Aorta (tissue), 5 donors: Measurements from ENCODE around the gene ROBO2. TPM values are rescaled to one million over a fixed set of nuclear protein-coding genes. Genes with fewer than 3 reads are reported as not detected.

ENCODE experiments used
- ATAC-seq: fragments of 200-7000 bp; cut with Tn5 transposase; one replicate; pipeline ENCODE4 v1.9.1; 2022; ENCODE audit warnings: moderate library complexity; ENCODE audit not compliant: low FRiP score
- DNase-seq, 2 donors: peaks; one replicate each; pipeline ENCODE4 v3.0.0-alpha.2; 2020
- H3K27ac ChIP-seq, 2 donors: one replicate each; pipeline ENCODE4 v1.5.1; 2013; ENCODE audit warnings: low read length in 2 of 2, mild to moderate bottlenecking in 2 of 2, moderate library complexity in 2 of 2, control low read depth in 1 of 2, inconsistent platforms in 1 of 2, low read depth in 1 of 2
- H3K27me3 ChIP-seq, 2 donors: one replicate each; pipeline ENCODE4 v1.6.1; 2013; ENCODE audit warnings: control low read depth in 1 of 2, low read length in 1 of 2, mild to moderate bottlenecking in 1 of 2, moderate library complexity in 1 of 2; ENCODE audit not compliant: insufficient read depth in 2 of 2, control insufficient read depth in 1 of 2
- H3K36me3 ChIP-seq, 2 donors: one replicate each; pipeline ENCODE4 v1.6.1; 2013; ENCODE audit warnings: control low read depth in 1 of 2, low read length in 1 of 2, mild to moderate bottlenecking in 1 of 2; ENCODE audit not compliant: insufficient read depth in 2 of 2, control insufficient read depth in 1 of 2
- H3K4me1 ChIP-seq, 2 donors: one replicate each; pipeline ENCODE4 v1.6.1; 2013; ENCODE audit warnings: low read length in 2 of 2, control low read depth in 1 of 2, mild to moderate bottlenecking in 1 of 2, moderate library complexity in 1 of 2; ENCODE audit not compliant: insufficient read depth in 2 of 2, control insufficient read depth in 1 of 2
- H3K4me3 ChIP-seq, 2 donors: one replicate each; pipeline ENCODE4 v1.5.1; 2013; ENCODE audit warnings: low read length in 2 of 2, control low read depth in 1 of 2, mild to moderate bottlenecking in 1 of 2
- H3K9me3 ChIP-seq: one replicate; pipeline ENCODE4 v1.6.1; 2013; ENCODE audit warnings: mild to moderate bottlenecking, low read length; ENCODE audit not compliant: control insufficient read depth
- WGBS, 2 donors: extraction: QIAGEN DNeasy Blood & Tissue Kit; methylation state at CpG; one replicate each; pipeline ENCODE4 v1.1.7; 2013; 5-methylcytosine and 5-hydroxymethylcytosine counted together
- intact Hi-C, 2 donors: fragments of 100-400 bp; cut with DNase I; formaldehyde crosslinking; loops; one replicate each; pipeline versions ENCODE4 v1.14.2 to v1.15.0; 2022
- polyA plus RNA-seq, 2 donors: library from polyadenylated mRNA; stranded (reverse); fragments of 200-250 nt; gene quantifications; one replicate each; pipeline ENCODE4 v1.2.3, GENCODE V29; 2013
- total RNA-seq, 2 donors: library from RNA; stranded (reverse); fragmentation: NEBNext Ultra II Directional; extraction: Animal tissue kit (Norgen Biotek cat#: 25700); gene quantifications; one replicate each; pipeline ENCODE4 v1.2.1, GENCODE V29; 2021
- donor health status: healthy with polysubstance abuse.
- donor health status: Bipolar disorder and iron deficiency.
- donor health status: DM: no; HTN: no; CAD: no.
- donor health status: DM: no; HTN: no; CAD: no.
- donor health status: DM: yes; HTN: yes; CAD: no.

Gene ROBO2
- total and polyA plus RNA-seq, 4 donors, result 0.05 to 1.3 (median 0.58) TPM

DNA sequence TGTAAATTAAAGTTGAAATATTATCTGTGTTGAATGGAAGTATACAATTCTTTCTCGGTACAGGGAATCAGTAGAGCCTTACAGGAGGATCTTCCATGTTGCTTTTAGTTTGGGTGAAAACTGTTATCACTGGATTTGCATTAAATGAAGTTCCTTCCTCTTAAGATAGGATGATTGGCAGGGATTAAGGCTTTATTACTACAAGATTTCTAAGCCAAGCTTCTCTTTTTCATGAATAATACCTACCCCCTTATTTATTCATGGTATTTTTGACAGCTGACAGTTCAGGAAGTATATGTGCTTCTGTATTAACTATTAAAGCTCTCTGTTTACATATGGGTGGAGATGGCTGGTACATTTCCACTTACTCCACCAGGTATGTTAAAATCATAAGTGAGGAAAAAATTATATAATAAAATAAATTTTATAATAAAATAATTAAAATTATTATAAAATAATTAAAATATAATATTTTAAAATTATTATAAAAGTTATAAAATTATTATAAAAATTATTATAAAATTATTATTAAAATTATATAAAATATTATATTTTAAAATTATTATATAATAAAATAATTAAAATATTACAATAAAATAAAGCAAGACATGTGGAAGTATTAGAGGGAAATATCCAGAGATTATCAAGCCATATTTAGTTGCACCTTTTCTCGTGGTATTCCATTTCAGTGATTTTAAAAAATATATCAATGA lies 332.9 kb downstream of the ROBO2 start:
- Histone ChIP-seq H3K36me3 (no peaks in the 10 kb centered on the region), H3K27me3 (no peaks in the 10 kb centered on the region), H3K4me1 (no peaks in the 10 kb centered on the region), H3K27ac (no peak overlapping the region), H3K4me3 (no peak overlapping the region), H3K9me3 (no peaks in the 10 kb centered on the region)
- DNase-seq (no peak), ATAC-seq (no peak)
- 90 to 95% methylated on average over 2 of the region's 2 CpGs for WGBS, 2 donors
- intact Hi-C loops, result no loop called here

DNA sequence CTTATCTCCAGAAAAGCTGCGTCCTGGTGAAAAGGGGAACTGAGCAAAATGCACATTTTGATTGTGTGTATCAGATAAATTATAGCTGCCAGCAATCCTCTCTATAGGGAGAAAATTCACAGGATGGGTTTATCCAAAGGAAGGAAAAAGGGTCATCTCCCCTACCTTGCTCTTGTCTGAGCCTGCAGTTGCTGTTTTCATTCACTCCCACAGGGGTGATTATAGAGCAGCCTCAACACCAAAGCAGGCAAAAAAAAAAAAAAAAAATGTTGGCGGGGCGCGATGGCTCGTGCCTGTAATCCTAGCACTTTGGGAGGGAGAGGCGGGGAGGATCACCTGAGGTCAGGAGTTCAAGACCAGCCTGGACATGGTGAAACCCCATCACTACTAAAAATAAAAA lies 333.7 kb downstream of the ROBO2 start:
- DNase-seq, result no peak
- intact Hi-C loops, result no loop called here
- no peak for ATAC-seq
- Histone ChIP-seq H3K27ac (no peak overlapping the region), H3K4me3 (no peak overlapping the region), H3K36me3 (no peaks in the 10 kb centered on the region), H3K9me3 (no peaks in the 10 kb centered on the region), H3K27me3 (no peaks in the 10 kb centered on the region), H3K4me1 (no peaks in the 10 kb centered on the region)
- WGBS, 2 donors, result 90 to 95% methylated on average over 6 of the region's 6 CpGs

DNA sequence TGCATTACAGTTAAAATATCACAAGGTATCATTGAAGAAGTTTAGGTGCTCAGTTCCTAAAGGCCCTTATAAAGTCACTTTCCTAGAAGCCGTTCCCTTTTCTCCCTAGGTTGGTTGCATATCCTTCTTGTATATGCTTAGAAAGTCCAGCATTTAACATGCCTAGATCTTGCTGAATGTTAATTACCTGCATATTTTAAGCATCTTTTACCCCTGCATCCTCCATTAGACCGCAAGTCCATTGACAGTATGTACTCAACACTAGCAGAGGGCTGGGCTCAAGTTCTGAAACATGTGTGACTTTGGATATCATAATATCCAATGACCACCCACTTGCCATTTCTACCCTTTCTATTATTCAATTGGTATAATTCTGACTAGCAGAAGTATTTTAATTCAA lies 336.6 kb downstream of the ROBO2 start:
- WGBS, 2 donors, result 95 to 96% methylated on average over 2 of the region's 2 CpGs
- ATAC-seq (no peak), DNase-seq (no peak)
- intact Hi-C loops, result no loop called here
- Histone ChIP-seq H3K27me3 (no peaks in the 10 kb centered on the region), H3K4me3 (no peak overlapping the region), H3K4me1 (no peaks in the 10 kb centered on the region), H3K36me3 (no peaks in the 10 kb centered on the region), H3K9me3 (no peaks in the 10 kb centered on the region), H3K27ac (no peak overlapping the region)

DNA sequence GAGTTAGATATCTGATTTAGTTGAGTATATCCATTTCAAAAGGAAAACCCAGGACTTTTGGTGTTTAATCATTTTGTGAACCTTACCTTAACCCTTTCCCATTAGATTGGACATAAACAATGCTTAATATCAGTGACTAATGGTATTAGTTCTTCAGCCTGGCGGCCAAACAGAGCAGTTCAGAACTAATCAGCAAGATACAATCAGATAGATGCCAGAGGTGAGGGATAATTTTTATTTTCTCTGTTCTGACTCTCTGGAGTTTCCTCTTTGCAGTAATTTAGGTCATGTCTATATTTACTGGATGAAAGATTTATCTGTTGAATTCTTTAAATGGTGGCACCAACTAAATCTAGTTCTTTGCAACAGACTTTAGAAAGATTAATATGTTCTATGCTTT lies 337.8 kb downstream of the ROBO2 start:
- no peaks in the 10 kb centered on the region for H3K36me3 ChIP-seq
- H3K27ac ChIP-seq, result no peak overlapping the region
- intact Hi-C loops, result no loop called here
- H3K4me3 ChIP-seq, result no peak overlapping the region
- H3K27me3 ChIP-seq, result no peaks in the 10 kb centered on the region
- H3K9me3 ChIP-seq, result no peaks in the 10 kb centered on the region
- DNase-seq (no peak), ATAC-seq (no peak)
- 76 to 82% methylated on average over 1 of the region's 1 CpG for WGBS, 2 donors
- no peaks in the 10 kb centered on the region for H3K4me1 ChIP-seq

DNA sequence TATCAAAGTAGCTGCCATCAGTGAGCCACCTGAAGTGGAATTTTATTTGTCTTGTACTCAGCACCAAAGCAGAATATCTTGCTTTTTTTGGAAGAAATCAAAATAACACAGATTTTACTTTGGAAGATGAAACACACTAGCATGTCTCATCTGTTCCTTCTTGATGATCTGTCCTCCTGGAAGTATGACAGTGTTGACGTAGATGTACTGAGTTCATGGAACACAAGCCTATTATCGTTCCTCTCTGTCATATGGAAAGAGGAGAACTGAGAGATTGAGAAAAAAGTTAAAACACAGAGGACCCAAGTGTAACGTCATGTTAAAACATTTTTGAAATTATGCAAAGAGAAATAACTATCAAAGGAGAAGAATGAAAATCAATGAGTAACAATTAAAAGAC lies 340.2 kb downstream of the ROBO2 start:
- WGBS, 2 donors, result 58 to 74% methylated on average over 3 of the region's 3 CpGs
- no peaks in the 10 kb centered on the region for H3K27me3 ChIP-seq
- H3K9me3 ChIP-seq, result no peaks in the 10 kb centered on the region
- intact Hi-C loops, result no loop called here
- H3K4me1 ChIP-seq, result no peaks in the 10 kb centered on the region
- no peak for ATAC-seq
- H3K27ac ChIP-seq, result no peak overlapping the region
- H3K4me3 ChIP-seq, result no peak overlapping the region
- DNase-seq, result no peak
- H3K36me3 ChIP-seq, result no peaks in the 10 kb centered on the region

DNA sequence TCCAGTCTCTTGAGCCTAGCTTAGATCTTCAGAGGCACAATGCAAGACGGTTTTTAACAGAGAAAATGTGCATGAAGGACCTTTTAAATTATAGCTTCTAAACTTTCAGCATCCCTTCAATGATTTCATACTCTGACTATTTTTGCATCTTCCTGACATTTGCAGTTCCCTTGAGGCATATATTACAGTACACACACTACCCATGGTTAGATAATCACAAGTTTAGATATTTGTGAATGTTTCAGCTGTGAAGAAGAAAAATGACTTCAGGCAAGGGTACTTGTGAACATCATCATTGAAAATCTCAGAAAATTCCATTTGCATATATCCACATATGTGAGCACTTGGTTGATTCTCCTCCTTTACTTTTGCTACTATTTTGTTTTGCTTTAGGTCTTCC lies 341.5 kb downstream of the ROBO2 start:
- H3K4me1 ChIP-seq, result no peaks in the 10 kb centered on the region
- no peaks in the 10 kb centered on the region for H3K36me3 ChIP-seq
- H3K4me3 ChIP-seq, result no peak overlapping the region
- intact Hi-C loops, result no loop called here
- H3K27ac ChIP-seq, result no peak overlapping the region
- DNase-seq (no peak), ATAC-seq (no peak)
- H3K27me3 ChIP-seq, result no peaks in the 10 kb centered on the region
- no peaks in the 10 kb centered on the region for H3K9me3 ChIP-seq
- WGBS, 2 donors, result 0 to 32% methylated on average over 1 of the region's 1 CpG

DNA sequence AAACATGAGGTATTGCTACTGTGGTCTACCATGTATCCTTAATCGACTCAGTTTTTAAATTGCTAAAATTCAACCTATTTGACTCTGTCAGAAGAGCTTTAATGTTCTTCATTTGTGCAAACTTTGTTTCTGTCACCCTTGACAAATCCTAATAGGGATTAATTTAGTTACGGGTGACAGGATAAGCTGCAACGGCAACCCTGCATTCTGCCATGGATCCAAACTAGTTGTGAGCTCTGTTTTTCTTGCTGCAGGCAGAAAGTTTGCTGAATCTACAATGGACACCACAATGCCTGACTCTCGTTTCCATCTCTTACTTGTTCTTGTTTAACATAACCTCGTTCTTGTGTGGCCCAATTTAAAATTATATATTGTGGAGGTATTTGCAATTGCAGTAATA lies 352.3 kb downstream of the ROBO2 start:
- H3K27ac ChIP-seq, result no peak overlapping the region
- ATAC-seq (no peak), DNase-seq (no peak)
- intact Hi-C loops, result no loop called here
- H3K4me3 ChIP-seq, result no peak overlapping the region
- no peaks in the 10 kb centered on the region for H3K9me3 ChIP-seq
- 65 to 71% methylated on average over 5 of the region's 5 CpGs for WGBS, 2 donors
- no peaks in the 10 kb centered on the region for H3K27me3 ChIP-seq
- no peaks in the 10 kb centered on the region for H3K36me3 ChIP-seq
- no peaks in the 10 kb centered on the region for H3K4me1 ChIP-seq

DNA sequence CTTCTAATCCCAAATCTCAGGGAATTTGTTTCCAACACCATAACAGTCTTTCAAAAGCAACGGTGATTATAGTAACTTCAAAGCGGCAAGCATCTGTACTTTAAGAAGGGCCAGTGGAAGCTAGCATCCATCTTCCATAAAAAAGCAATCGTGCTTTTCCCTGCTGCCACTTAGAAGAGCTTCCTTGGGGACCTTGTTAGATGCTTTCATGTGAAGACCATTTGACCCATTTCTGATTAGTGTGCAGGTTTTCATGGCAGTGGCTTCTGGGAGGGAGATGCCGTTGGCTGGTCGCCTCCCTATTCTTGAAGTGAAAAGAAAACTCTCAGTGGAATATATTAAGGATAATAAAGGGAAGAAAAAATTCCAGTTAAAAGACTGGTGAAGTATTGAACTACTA lies 354.1 kb downstream of the ROBO2 start:
- DNase-seq, result no peak
- no peaks in the 10 kb centered on the region for H3K9me3 ChIP-seq
- H3K27ac ChIP-seq, result no peak overlapping the region
- no peak for ATAC-seq
- H3K27me3 ChIP-seq, result no peaks in the 10 kb centered on the region
- intact Hi-C loops, result no loop called here
- 71 to 79% methylated on average over 5 of the region's 5 CpGs for WGBS, 2 donors
- no peaks in the 10 kb centered on the region for H3K4me1 ChIP-seq
- H3K4me3 ChIP-seq, result no peak overlapping the region
- no peaks in the 10 kb centered on the region for H3K36me3 ChIP-seq

DNA sequence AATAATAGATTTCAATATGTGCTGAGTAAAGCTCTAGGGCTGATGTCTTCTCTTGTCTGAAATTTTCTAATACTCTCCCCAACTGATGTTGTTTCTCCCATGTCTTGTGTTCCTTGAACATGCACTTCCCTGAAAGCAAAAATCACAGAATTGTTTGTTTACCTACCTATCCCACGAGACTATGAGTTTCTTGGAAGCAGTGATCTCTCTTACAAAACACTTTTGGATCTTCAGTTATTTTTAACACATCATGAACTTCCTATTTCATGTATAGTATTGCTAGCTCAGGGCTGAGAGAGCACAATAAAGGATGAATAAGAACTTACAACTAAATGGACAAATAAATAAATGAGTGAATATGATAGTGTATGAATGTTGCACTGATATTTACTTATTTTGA lies 365.0 kb downstream of the ROBO2 start:
- no peak overlapping the region for H3K4me3 ChIP-seq
- no peaks in the 10 kb centered on the region for H3K27me3 ChIP-seq
- no peaks in the 10 kb centered on the region for H3K4me1 ChIP-seq
- DNase-seq (no peak), ATAC-seq (no peak)
- H3K9me3 ChIP-seq, result peaks cover 2% of the 10 kb centered on the region
- no peak overlapping the region for H3K27ac ChIP-seq
- intact Hi-C loops, result no loop called here
- no peaks in the 10 kb centered on the region for H3K36me3 ChIP-seq
- 36 to 40% methylated on average over 1 of the region's 1 CpG for WGBS, 2 donors
